ENCODE measurements around the gene MUC13.

MUC13 gene

DNA sequence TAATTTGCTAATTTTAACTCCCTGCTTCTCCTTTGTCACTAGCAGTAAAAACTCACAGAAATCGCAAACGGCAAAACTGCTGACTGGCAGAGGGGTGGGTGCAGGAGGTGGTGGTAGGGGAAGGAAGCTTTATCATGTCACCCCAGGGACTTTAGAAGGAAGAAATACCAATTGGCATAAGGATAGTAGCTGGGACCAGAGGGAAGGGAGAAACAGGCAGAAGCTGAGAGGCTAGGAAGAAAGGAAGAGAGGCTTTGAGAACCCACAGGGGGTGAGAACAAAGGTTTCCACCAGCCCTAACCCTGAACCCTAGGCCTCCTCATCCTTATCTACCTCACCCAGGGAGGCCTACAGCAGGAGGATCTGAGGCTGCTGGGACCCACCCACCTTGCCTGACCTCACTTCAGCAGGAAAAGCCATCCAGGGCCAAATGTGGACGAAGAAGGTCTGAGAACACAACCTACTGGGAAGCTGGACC is 58.1 kb downstream of the MUC13 start:
- Histone ChIP-seq H3K27ac (no peak overlapping the region), H3K27me3 (replicated peaks) (no peaks in the 10 kb centered on the region), H3K4me3 (ENCODE audit: low read depth, low read length) (no peak overlapping the region), H3K36me3 (replicated peaks) (peaks cover 12% of the 10 kb centered on the region)
- DNase-seq = no peak
- in situ Hi-C loops (cut with HindIII; ENCODE audit: low pct_ligation_motif_present, low sequenced_read_pairs) = loop anchor here (25.0 kb wide), 1 partner anchor 114 kb away; no protein-coding TSS in a partner anchor
- TF ChIP-seq, protein P1, sequence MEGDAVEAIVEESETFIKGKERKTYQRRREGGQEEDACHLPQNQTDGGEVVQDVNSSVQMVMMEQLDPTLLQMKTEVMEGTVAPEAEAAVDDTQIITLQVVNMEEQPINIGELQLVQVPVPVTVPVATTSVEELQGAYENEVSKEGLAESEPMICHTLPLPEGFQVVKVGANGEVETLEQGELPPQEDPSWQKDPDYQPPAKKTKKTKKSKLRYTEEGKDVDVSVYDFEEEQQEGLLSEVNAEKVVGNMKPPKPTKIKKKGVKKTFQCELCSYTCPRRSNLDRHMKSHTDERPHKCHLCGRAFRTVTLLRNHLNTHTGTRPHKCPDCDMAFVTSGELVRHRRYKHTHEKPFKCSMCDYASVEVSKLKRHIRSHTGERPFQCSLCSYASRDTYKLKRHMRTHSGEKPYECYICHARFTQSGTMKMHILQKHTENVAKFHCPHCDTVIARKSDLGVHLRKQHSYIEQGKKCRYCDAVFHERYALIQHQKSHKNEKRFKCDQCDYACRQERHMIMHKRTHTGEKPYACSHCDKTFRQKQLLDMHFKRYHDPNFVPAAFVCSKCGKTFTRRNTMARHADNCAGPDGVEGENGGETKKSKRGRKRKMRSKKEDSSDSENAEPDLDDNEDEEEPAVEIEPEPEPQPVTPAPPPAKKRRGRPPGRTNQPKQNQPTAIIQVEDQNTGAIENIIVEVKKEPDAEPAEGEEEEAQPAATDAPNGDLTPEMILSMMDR (IDR thresholded peaks at IDR 0.05; ENCODE audit: low read depth, low read length, missing control alignments) = no peak

DNA sequence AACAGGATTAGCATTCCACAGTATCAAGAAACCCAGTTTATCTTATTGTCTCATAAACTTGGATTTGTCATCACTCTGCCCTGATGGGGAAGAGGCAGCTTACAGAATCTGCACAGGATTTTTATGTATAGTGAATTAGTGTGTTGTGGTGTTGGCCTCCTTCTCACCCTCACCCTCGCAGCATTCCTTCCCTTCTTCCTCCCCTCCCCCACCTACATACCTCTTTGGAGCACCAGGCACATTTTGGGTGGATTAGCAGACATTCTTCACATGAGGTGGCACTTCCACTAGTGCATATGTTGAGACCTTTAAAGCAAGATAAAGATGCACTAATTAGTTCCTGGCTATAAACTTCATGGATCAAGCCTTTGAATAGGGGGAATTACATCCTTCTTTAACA is 61.3 kb downstream of the MUC13 start:
- in situ Hi-C loops (cut with HindIII; ENCODE audit: low pct_ligation_motif_present, low sequenced_read_pairs) = no loop called here
- TF ChIP-seq, protein P1 (IDR thresholded peaks at IDR 0.05; ENCODE audit: low read depth, low read length, missing control alignments) = no peak
- DNase-seq = no peak
- no peak overlapping the region for H3K27ac ChIP-seq
- H3K27me3 ChIP-seq (replicated peaks) = no peaks in the 10 kb centered on the region
- no peak overlapping the region for H3K4me3 ChIP-seq (ENCODE audit: low read depth, low read length)
- H3K36me3 ChIP-seq (replicated peaks) = peaks cover 23% of the 10 kb centered on the region

DNA sequence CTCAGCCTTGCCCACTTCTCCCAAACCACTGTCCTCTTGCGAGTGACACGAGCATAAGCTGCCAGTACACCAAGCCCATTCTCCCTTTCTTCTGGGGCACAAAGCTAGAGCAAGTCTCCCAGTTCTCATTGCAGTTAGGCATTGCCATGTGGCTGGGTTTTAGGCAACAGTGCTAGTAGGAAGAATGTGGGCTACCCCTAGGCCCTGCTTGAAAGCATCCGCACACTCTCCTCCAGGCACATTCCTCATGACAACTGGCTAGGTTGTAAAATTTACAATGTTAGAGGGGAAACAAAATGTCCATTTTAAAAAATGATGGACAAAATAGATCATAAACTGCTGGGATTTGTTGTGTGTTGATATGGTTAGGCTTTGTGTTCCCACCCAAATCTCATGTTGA is 67.0 kb downstream of the MUC13 start:
- peaks cover 42% of the 10 kb centered on the region for H3K36me3 ChIP-seq (replicated peaks)
- in situ Hi-C loops (cut with HindIII; ENCODE audit: low pct_ligation_motif_present, low sequenced_read_pairs) = no loop called here
- DNase-seq = no peak
- no peak overlapping the region for H3K27ac ChIP-seq
- no peaks in the 10 kb centered on the region for H3K27me3 ChIP-seq (replicated peaks)
- H3K4me3 ChIP-seq (ENCODE audit: low read depth, low read length) = no peak overlapping the region
- TF ChIP-seq, protein P1 (IDR thresholded peaks at IDR 0.05; ENCODE audit: low read depth, low read length, missing control alignments) = no peak

DNA sequence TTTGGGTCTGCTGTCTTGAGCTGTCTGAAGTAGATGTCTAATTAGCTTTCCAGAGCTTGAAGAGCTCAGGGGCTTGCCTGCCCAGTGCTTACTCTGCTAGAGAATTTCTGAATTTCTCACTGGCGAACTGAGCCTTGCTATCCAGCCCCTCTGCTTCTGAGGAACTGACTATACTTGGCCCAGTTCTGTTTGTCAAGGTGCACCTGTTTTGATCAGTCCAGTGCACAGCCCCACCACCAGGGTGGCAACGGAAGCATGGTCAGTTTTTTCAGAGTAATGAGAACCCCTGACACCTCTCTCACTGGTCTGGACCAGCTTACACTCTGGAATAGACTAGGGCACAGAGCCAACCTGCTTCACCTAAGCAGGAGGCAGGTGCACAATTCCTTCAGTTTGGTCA is 72.5 kb downstream of the MUC13 start:
- H3K27ac ChIP-seq = no peak overlapping the region
- H3K4me3 ChIP-seq (ENCODE audit: low read depth, low read length) = no peak overlapping the region
- peaks cover 18% of the 10 kb centered on the region for H3K36me3 ChIP-seq (replicated peaks)
- TF ChIP-seq, protein P1 (IDR thresholded peaks at IDR 0.05; ENCODE audit: low read depth, low read length, missing control alignments) = peak; percentile 15
- in situ Hi-C loops (cut with HindIII; ENCODE audit: low pct_ligation_motif_present, low sequenced_read_pairs) = no loop called here
- no peaks in the 10 kb centered on the region for H3K27me3 ChIP-seq (replicated peaks)
- no peak for DNase-seq

DNA sequence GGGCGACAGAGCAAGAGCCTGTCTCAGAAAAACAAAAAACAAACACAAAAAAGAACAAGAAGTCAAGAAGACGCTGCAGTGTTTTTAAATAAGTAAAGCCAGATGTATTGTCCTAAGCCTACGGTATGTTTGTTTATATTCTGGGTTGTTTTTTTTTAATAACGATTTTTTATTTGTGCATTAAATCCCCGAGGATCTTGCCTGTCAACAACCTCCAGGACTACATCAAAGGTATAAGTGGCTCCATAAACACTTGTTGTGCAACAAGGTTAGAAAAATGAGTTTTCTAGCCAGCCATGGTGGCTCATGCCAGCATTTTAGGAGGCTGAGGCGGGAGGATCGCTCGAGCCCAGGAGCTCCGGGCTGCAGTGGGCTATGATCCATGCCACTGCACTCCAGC is 73.5 kb downstream of the MUC13 start:
- no peaks in the 10 kb centered on the region for H3K27me3 ChIP-seq (replicated peaks)
- no peak overlapping the region for H3K4me3 ChIP-seq (ENCODE audit: low read depth, low read length)
- H3K27ac ChIP-seq = peak overlapping the region; percentile 67
- DNase-seq = no peak
- in situ Hi-C loops (cut with HindIII; ENCODE audit: low pct_ligation_motif_present, low sequenced_read_pairs) = no loop called here
- peaks cover 12% of the 10 kb centered on the region for H3K36me3 ChIP-seq (replicated peaks)
- TF ChIP-seq, protein P1 (IDR thresholded peaks at IDR 0.05; ENCODE audit: low read depth, low read length, missing control alignments) = no peak

DNA sequence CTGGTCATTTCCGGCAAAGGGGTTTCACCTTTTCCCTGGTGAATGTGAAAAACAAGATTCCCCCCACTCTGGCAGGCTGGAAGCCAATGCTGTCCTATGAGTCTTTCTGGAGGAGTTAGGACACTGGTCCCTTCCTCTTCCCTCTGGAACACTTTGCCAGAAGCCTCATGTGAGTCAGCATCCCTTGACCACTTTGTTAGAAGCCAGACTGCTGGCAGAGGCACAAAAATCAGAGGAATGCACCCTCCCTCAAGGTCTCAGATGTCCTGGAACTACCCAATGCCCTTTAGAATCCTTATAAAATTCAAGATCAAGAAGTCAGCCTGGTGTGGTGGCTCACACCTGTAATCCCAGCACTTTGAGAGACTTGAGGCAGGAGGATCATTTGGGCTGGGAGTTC is 74.0 kb downstream of the MUC13 start:
- H3K36me3 ChIP-seq (replicated peaks) = peaks cover 13% of the 10 kb centered on the region
- TF ChIP-seq, protein P1 (IDR thresholded peaks at IDR 0.05; ENCODE audit: low read depth, low read length, missing control alignments) = no peak
- in situ Hi-C loops (cut with HindIII; ENCODE audit: low pct_ligation_motif_present, low sequenced_read_pairs) = no loop called here
- no peaks in the 10 kb centered on the region for H3K27me3 ChIP-seq (replicated peaks)
- DNase-seq = peak; percentile 96
- peak overlapping the region; percentile 67 for H3K27ac ChIP-seq
- no peak overlapping the region for H3K4me3 ChIP-seq (ENCODE audit: low read depth, low read length)
